ENCODE results near the gene ALAS1. TPM values are rescaled to one million over a fixed set of nuclear protein-coding genes. Genes with fewer than 3 reads are reported as not detected.

The ALAS1 gene
- total RNA-seq, 1 donor from 2014 or later, result 78.5 TPM

GRCh38 chr3:52220380-52221026, 22.5 kb downstream of the ALAS1 start:
- intact Hi-C loops (cut with micrococcal nuclease), result loop anchor here (1.0 to 10.0 kb wide), 6 partner anchors 11 to 227 kb away; partner anchors contain the start of genes ALAS1, DUSP7 and POC1A

- intact Hi-C loops (cut with micrococcal nuclease), result loop anchor here (10.0 kb wide), 1 partner anchor 166 kb away; the partner anchor contains the start of gene DUSP7
These were observed 23.2 kb downstream of the ALAS1 start for GRCh38 chr3:52221141-52221562.

GRCh38 chr3:52221563-52222318, 23.8 kb downstream of the ALAS1 start:
- intact Hi-C loops (cut with micrococcal nuclease), result loop anchor here (2.0 to 10.0 kb wide), 2 partner anchors 17 to 167 kb away; partner anchors contain the start of genes DUSP7 and TWF2

- intact Hi-C loops (cut with micrococcal nuclease), result loop anchor here (2.0 to 10.0 kb wide), 2 partner anchors 16 to 168 kb away; partner anchors contain the start of genes DUSP7 and TWF2
These were observed 24.6 kb downstream of the ALAS1 start for GRCh38 chr3:52222319-52223221.

DNA sequence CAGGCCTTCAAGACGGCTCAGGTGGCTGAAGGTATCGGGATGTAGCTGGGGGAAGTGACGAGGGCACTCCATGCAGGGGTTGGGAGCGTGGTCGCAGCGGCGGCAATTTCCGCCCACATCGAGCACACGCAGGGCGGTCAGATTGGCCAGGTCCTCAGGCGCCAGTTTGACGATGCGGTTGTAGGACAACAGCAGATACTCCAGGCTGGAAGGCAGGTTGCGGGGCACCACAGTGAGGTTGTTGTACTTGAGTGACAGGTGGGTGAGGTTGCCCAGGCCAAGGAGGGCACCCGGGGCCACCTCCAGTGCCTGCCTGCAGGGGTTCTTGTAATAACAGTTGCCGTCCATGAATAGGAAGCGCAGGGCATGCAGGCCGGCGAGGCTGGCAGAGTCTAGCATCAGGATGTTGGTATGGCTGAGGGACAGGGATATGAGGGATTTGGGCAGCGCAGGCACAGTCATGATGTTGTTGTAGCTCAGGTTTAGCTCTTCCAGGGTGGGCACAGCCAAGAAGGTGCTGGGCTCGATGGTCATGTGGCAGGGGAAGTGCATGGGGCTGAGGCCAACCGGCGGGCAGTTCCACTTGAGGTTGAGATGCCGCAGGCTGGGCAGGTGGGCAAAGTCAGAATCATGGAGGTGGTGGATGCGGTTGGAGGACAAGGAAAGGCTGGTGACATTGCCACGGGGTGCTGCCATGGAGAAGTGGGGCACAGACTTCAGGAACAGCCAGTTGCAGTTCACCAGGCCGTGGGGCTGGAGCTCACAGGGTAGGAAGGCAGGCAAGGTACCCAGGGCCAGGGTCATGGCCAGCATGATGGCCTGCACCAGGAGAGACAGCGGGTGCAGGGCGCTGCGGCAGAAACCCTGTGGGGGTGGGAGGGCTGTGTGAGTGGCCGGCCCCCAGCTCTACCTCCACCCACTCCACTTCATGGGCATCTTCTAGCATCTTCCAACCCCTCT, 25.8 kb downstream of the ALAS1 start:
- intact Hi-C loops (cut with micrococcal nuclease), result loop anchor here (2.0 to 10.0 kb wide), 2 partner anchors 15 to 169 kb away; partner anchors contain the start of genes DUSP7 and TWF2

DNA sequence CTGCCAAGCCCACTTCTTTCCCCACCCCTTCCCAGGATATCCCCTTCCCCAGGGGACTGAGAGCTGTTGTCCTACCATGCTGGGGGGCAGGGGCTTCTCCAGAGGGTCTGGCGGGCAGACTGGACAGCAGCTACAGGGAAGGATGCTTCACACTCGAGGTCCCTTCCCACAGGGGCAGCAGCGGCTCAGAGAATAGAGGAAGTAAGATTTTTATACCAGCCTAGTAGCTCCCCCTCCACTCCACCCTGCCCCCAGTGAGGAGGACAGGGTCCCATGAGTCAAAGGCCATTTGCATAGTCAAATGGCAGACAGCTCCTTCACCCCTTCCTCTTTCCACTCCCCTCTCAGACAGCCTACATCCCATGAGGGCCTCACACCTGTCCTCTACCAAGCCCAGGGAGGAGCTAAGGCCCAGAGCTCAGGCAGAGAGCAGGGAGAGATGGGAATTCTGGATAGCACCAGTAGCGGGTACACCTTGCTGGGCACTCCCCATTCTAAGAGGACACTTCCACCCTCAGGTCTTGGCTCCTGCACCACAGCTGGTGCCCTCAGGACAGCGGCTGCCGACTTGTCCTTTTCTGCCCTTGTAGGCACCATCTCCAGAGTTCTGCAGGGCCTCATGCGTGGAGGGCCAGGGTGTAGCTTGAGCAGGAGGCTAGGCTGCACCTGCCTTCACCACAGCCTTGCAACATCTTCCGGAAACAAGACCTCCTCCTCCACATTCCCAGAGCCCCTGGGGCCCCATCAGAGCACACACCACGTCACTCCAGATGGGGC, 27.7 kb downstream of the ALAS1 start, which contains the start of gene TLR9:
Gene TLR9 (minus strand): TSS at position 194 of the 777 bp plus-strand sequence. CDS start 116 bp downstream, at position 78.
- intact Hi-C loops (cut with micrococcal nuclease), result loop anchor here (10.0 kb wide), 1 partner anchor 171 kb away; the partner anchor contains the start of gene DUSP7

DNA sequence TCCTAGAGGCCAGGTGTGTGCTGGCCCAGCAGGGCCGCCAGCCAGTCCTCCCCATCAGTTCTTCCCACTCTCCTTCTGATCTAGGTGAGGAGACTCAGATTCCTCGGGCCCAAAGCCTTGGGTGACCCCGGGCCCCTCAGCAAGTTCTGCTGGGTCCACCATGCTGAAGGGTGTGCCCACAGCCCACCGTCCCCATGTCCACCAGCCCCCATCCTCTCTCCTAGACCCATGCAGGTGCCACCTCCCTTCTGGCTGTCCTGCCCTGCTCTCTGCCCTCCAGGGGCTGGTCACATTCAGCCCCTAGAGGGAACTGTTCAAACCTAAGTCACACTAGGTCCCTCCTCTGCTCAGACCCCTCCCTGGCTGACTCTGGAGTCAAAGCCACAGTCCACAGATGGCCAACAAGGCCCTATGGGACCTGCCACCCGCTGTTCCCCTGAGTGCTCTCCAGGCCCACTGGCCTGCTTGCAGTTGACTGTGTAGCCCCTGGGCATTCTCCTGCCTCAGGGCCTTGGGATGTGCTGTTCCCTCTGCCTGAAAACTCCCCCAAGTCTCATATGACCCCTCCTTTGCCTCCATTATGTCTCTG, 28.4 kb downstream of the ALAS1 start:
- intact Hi-C loops (cut with micrococcal nuclease), result loop anchor here (10.0 kb wide), 1 partner anchor 172 kb away; the partner anchor contains the start of gene DUSP7

DNA sequence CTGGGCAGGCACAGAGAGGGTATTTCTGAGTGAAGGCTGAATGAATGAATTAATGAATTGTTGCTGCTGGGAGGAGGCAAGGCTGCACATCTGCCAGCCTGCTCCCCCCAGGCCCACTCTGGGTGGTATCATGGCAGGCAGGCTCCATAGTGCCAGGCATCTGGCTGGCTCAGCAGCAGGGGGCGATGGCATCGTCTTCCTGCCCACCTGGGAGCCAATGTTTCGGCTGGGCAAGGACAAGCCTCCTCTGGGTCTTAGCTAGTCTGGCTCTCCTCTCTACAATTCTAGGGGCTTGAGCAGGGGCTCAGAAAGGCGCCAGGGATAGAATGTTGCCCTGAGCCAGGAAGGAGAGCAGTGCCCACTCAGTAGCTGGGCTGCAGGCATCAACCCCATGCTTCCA, 29.2 kb downstream of the ALAS1 start:
- intact Hi-C loops (cut with micrococcal nuclease), result loop anchor here (10.0 kb wide), 1 partner anchor 172 kb away; the partner anchor contains the start of gene DUSP7

DNA sequence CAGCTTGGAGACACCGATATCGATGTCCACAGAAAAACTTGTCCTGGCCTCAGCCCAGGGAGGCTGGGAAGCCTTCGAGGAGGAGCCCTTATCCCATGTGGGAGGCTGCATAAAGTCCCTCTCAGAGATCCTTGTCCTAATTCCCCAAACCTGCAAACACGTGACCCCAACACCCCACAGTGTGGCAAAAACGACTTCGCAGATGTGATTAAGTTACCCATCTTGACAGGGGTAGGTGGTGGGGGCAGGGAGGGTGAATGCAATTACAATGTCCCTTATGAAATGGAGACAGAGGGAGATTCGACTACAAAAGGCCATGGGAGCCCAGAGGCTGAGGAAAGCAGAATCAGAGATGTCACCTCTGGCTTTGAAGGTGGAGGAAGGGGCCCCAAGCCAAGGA, 29.8 kb downstream of the ALAS1 start:
- intact Hi-C loops (cut with micrococcal nuclease), result loop anchor here (10.0 kb wide), 1 partner anchor 173 kb away; the partner anchor contains the start of gene DUSP7

DNA sequence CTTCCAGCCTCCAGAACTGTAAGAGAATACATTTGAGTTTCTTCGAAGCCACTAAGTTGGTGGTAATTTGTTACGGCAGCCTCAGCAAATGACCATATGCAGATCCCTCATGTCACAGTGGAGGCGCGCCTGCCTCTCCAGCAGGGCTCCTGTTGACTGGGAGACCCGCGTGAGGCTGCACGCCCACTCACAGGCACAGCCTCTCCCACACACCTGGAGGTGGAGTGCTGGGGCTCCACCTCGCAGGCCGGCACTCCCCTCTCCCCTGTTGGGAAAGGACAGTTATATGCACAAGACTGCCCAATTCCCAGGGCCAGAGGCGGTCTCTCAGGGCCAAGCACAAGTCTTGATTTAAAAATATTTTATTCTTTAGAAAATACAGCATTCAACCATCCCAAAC, 30.3 kb downstream of the ALAS1 start:
- intact Hi-C loops (cut with micrococcal nuclease), result loop anchor here (10.0 kb wide), 1 partner anchor 173 kb away; the partner anchor contains the start of gene DUSP7

DNA sequence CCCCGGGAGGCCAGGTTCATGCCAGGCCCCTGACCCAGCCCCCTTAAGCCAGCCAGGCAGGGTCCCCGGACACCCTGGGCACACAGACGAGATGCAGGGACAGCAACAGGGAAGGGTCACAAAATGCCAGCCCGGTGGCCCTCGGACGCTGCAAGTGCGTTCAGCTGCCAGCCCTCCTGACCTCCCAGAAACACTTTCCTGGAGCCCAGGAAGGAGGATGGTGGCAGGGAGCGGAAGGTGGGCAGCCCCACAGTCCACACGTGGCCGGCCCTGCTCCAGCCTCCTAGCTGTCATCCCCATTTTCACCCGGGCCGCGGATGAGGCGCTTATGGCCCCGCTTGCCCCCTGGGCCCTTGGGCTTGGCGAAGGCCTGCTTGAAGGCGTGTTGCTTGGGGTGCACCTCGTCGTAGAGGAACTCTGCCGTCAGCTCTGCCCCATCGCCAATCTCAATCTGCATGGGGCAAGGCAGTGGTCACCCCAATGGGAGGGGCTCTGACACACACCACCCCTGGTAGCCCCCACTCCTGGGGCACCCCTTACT, 30.9 kb downstream of the ALAS1 start:
- intact Hi-C loops (cut with micrococcal nuclease), result loop anchor here (10.0 kb wide), 1 partner anchor 174 kb away; the partner anchor contains the start of gene DUSP7

DNA sequence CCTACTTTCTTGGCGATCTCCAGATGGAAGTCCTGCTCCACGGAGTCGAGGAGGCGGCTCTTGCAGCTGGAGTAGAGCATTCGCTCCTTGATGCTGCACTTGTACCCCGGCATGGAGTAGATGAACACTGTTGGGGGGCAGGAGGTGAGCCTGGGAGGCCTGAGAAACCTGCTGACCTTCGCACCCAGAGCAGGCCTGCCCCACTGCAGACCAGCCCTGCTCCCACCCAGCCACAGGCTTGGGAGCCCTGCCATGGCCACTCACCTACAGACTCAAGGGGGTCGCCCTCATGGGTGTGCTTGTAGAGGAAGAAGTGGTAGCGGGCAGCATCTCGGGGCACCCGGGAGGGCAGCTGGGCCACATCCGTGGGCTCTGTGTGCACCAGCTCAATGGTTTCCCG, 31.7 kb downstream of the ALAS1 start:
- intact Hi-C loops (cut with micrococcal nuclease), result loop anchor here (10.0 kb wide), 1 partner anchor 175 kb away; the partner anchor contains the start of gene DUSP7

DNA sequence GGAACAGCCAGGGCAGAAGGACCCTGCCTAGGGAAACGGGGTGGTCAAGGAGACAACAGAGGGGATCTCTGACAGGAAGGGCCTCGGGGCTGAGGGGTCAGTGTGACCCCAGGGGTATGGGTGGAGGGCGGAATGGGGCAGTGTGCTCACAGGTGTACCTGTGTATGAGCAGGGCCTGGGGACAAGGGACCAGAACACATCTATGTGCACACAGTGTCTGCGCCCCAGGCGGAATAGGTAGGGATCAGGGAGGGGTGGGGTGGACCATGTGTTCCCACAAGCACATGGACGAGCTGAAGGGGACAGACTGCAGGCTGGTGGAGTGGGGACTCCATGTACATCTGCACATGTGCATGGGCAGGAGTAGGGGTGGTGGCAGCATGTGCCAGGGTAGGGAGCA, 32.5 kb downstream of the ALAS1 start:
- intact Hi-C loops (cut with micrococcal nuclease), result no loop called here

DNA sequence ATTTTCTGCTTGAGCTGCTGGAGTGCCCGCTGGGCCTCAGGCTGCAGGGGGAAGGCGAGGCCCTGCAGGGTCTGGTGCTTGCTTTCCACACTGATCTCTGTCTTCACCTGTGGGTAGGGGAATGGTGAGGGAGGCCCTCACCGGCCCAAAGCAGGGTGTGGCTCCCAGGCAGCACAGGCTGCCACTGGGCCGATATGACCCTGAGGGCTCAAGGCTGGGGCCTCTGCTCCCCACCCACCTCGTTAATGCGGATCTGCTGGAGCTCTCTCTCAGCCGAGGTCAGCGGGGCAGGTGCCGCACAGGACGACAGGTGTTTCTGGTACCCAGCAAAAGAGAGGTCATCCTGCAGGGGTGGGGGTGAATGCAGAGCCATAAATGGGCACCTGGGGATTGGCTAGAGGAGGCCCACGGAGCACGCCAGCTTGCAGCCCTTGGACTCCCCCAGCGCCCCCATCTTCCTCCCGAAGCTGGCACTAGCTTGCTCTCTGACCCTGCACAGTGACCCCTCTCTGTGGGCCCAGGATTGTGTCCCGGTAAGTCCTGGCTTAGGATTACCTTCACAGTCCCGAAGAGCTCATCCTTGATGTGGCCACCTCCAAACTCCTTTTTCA, 33.0 kb downstream of the ALAS1 start:
- intact Hi-C loops (cut with micrococcal nuclease), result loop anchor here (1.0 kb wide), 2 partner anchors 11 to 108 kb away; no protein-coding TSS in a partner anchor

DNA sequence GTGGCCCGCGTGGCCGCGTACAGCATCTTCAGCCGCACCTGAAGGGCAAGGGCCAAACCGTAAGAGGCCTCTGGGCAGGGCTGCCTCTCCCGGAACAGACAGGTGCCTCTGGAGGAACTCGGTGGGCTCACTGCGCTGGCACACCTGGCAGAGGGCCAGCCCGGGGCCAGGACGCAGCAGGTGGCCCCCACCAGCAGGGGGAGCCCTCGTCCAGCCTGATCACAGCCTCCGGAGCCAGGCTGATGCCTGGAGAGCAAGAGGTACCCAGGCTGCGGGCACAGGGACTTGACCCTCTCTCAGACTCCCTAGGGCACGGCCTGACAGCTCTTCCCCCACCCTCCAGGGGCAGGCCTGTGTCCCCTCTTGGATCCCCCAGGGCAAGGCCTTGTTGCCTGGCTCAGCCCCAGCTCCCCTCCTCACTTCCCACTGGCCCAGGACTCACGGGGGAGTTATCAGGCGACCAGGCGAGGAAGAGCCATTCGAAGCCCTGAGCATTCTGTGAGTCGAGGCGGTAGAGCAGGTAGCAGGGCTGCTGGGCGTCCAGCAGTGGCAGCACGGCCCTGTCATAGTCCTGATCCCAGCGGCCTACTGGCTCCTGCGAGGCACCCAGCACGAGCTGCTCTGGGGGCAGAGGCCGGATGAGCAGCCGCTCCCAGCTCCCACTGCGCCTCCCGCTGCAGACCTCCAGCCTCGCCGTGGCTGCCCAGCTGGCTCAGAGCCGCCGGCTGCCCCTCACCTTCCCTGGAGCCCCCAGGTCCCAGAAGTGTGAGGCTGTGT, 33.7 kb downstream of the ALAS1 start:
- intact Hi-C loops (cut with micrococcal nuclease), result loop anchor here (1.0 kb wide), 2 partner anchors 11 to 108 kb away; no protein-coding TSS in a partner anchor

- intact Hi-C loops (cut with micrococcal nuclease), result no loop called here
These were observed 34.5 kb downstream of the ALAS1 start for GRCh38 chr3:52232279-52233107.
